CD4-positive, alpha-beta T cell (primary cell): ENCODE measurements around the gene TNRC18. TPM values are rescaled to one million over a fixed set of nuclear protein-coding genes. Genes with fewer than 3 reads are reported as not detected.

Experiments
- ATAC-seq: fragments of 200-7000 bp; cut with Tn5 transposase; one replicate; pipeline ENCODE4 v1.10.0; 2022; ENCODE audit warnings: mild to moderate bottlenecking; ENCODE audit not compliant: poor library complexity
- CTCF ChIA-PET: fragments of 350-600 bp; sonication (Branson Sonifier 250); formaldehyde crosslinking; loops from one replicate; lab custom pipeline; 2021; ENCODE audit warnings: antibody characterized with exemption, inconsistent platforms; lab: Charles Lee
- POLR2A ChIA-PET: fragments of 350-600 bp; sonication (Branson Sonifier 250); formaldehyde crosslinking; loops from one replicate; lab custom pipeline; 2021; ENCODE audit warnings: antibody characterized with exemption, inconsistent platforms; lab: Charles Lee
- DNase-seq, 14 experiments: peaks; one replicate each; pipeline ENCODE4 v3.0.0-alpha.2; 2013 to 2020; ENCODE audit warnings: mixed read lengths in 2 of 14
- H3K27ac ChIP-seq, 2 donors: one replicate each; pipeline versions ENCODE4 v1.5.1 to v1.7.0; 2013; ENCODE audit warnings: low read length in 2 of 2, low read depth in 1 of 2, mild to moderate bottlenecking in 1 of 2
- H3K27me3 ChIP-seq, 2 experiments: 1 replicate in 1 of 2; 2 replicates in 1 of 2; pipeline versions ENCODE4 v1.6.1 to v1.7.0; 2013; ENCODE audit warnings: low read length in 2 of 2, control low read depth in 1 of 2, mild to moderate bottlenecking in 1 of 2, moderate library complexity in 1 of 2; ENCODE audit not compliant: insufficient read depth in 2 of 2, control insufficient read depth in 1 of 2
- H3K36me3 ChIP-seq: one replicate; pipeline ENCODE4 v1.6.1; 2013; ENCODE audit warnings: low read length, control low read depth; ENCODE audit not compliant: insufficient read depth
- H3K4me1 ChIP-seq: one replicate; pipeline ENCODE4 v1.6.1; 2013; ENCODE audit warnings: low read length, control low read depth; ENCODE audit not compliant: insufficient read depth
- H3K4me3 ChIP-seq: one replicate; pipeline ENCODE4 v1.5.1; 2013; ENCODE audit warnings: mild to moderate bottlenecking, low read length, moderate library complexity
- H3K9me3 ChIP-seq, 2 experiments: 1 replicate in 1 of 2; 2 replicates in 1 of 2; pipeline versions ENCODE4 v1.6.1 to v1.7.0; 2013; ENCODE audit warnings: low read length in 2 of 2, mild to moderate bottlenecking in 2 of 2, control low read depth in 1 of 2, moderate library complexity in 1 of 2; ENCODE audit not compliant: control insufficient read depth in 1 of 2, insufficient read depth in 1 of 2
- H3K27ac Mint-ChIP-seq: one replicate; pipeline ENCODE4 v1.8.0; 2020; ENCODE audit warnings: mixed read lengths
- H3K27me3 Mint-ChIP-seq: one replicate; pipeline ENCODE4 v1.8.0; 2021; ENCODE audit warnings: mixed read lengths
- H3K36me3 Mint-ChIP-seq: one replicate; pipeline ENCODE4 v1.8.0; 2021; ENCODE audit warnings: low read depth, mixed read lengths
- H3K4me1 Mint-ChIP-seq: one replicate; pipeline ENCODE4 v1.8.0; 2021; ENCODE audit warnings: low read depth, mixed read lengths
- H3K4me3 Mint-ChIP-seq: one replicate; pipeline ENCODE4 v1.8.0; 2020; ENCODE audit warnings: mild to moderate bottlenecking, mixed read lengths
- H3K9me3 Mint-ChIP-seq: one replicate; pipeline ENCODE4 v1.8.0; 2020; ENCODE audit warnings: mixed read lengths
- intact Hi-C, 2 experiments: fragments of 100-400 bp; cut with DNase I in 1 of 2; cut with micrococcal nuclease in 1 of 2; formaldehyde crosslinking; loops; one replicate each; pipeline versions ENCODE4 v1.15.1 to v1.9.0; 2023 to 2025; cut with DNase I, micrococcal nuclease
- total RNA-seq, 174 experiments: library from RNA in 2 of 174; stranded (reverse) in 2 of 174; gene quantifications; one replicate each; pipeline ENCODE4 v1.2.3 and lab custom pipeline; 2021 to 2026
- TF ChIP-seq, protein P1 (sequence below): fragments of 200-600 bp; IDR thresholded peaks from one replicate; pipeline ENCODE4 v1.8.0; 2022; ENCODE audit warnings: antibody characterized with exemption, mild to moderate bottlenecking

TNRC18 gene
- total RNA-seq, 2 experiments from 2014 or later, result 69.9 TPM

DNA sequence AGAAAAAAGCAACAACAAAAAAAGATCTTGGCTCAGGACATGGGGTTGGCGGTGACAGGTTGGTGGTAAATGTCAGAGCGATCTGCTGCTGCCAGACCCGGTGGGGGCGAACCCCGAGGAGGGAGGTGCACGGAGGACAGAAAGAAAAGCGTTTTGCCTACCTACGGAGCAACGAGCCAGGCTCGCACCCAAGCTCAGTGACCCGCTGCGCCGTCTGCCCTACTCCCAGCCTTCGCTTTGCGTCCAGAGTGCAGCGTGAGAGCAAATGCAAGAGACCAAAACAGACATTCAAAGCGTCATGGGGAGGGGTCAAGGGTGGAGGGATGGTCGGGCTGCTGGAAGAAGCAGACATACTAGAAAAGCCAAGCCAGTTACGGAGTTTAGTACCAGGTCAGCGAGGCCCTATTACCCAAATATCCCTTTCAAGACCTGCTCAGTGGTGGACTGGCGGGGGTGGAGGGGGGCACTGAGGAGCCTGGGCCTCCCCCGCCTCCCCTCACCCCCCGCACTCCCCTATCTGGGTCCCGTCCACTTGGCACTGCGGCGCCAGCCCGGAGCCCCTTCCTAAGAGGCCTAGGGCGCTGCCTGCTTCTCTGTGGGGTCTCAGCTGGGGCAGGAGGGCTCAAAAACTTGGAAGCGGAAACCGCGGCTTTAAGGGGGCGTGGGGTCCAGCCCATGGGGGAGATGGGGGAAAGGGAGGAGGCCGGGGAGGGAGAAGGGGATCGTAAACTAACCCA, 74.0 kb downstream of the TNRC18 start:
- intact Hi-C loops, result no loop called here
- no peak overlapping the region for H3K4me3 ChIP-seq
- no peak overlapping the region for H3K27ac Mint-ChIP-seq
- H3K9me3 Mint-ChIP-seq, result no peaks in the 10 kb centered on the region
- TF ChIP-seq, protein P1, sequence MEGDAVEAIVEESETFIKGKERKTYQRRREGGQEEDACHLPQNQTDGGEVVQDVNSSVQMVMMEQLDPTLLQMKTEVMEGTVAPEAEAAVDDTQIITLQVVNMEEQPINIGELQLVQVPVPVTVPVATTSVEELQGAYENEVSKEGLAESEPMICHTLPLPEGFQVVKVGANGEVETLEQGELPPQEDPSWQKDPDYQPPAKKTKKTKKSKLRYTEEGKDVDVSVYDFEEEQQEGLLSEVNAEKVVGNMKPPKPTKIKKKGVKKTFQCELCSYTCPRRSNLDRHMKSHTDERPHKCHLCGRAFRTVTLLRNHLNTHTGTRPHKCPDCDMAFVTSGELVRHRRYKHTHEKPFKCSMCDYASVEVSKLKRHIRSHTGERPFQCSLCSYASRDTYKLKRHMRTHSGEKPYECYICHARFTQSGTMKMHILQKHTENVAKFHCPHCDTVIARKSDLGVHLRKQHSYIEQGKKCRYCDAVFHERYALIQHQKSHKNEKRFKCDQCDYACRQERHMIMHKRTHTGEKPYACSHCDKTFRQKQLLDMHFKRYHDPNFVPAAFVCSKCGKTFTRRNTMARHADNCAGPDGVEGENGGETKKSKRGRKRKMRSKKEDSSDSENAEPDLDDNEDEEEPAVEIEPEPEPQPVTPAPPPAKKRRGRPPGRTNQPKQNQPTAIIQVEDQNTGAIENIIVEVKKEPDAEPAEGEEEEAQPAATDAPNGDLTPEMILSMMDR, result no peak
- H3K4me3 Mint-ChIP-seq, result no peak overlapping the region
- peaks cover 5 to 16% of the 10 kb centered on the region in 2 experiments for H3K9me3 ChIP-seq
- CTCF ChIA-PET, result no interaction called here
- POLR2A ChIA-PET, result no interaction called here
- H3K36me3 ChIP-seq, result peaks cover 58% of the 10 kb centered on the region
- DNase-seq (no peak), ATAC-seq (no peak)
- H3K4me1 Mint-ChIP-seq, result peaks cover 5% of the 10 kb centered on the region
- H3K36me3 Mint-ChIP-seq, result peaks cover 66% of the 10 kb centered on the region
- no peak overlapping the region for H3K27ac ChIP-seq
- no peaks in the 10 kb centered on the region for H3K27me3 ChIP-seq
- peaks cover 2% of the 10 kb centered on the region for H3K4me1 ChIP-seq
- H3K27me3 Mint-ChIP-seq, result no peaks in the 10 kb centered on the region

- H3K36me3 Mint-ChIP-seq, result peaks cover 67% of the 10 kb centered on the region
- Histone ChIP-seq H3K9me3 (peaks cover 11 to 22% of the 10 kb centered on the region in 2 experiments), H3K27me3 (no peaks in the 10 kb centered on the region), H3K4me1 (no peaks in the 10 kb centered on the region), H3K36me3 (peaks cover 64% of the 10 kb centered on the region), H3K27ac (no peak overlapping the region), H3K4me3 (no peak overlapping the region)
- no peaks in the 10 kb centered on the region for H3K27me3 Mint-ChIP-seq
- H3K27ac Mint-ChIP-seq, result no peak overlapping the region
- DNase-seq, result no peak
- TF ChIP-seq, protein P1, result no peak
- no peak for ATAC-seq
- POLR2A ChIA-PET, result no interaction called here
- H3K4me1 Mint-ChIP-seq, result no peaks in the 10 kb centered on the region
- CTCF ChIA-PET, result no interaction called here
- no peaks in the 10 kb centered on the region for H3K9me3 Mint-ChIP-seq
- intact Hi-C loops, result no loop called here
- H3K4me3 Mint-ChIP-seq, result no peak overlapping the region
These were observed 74.6 kb downstream of the TNRC18 start for GRCh38 chr7:5349005-5349380.

- peaks cover 68% of the 10 kb centered on the region for H3K36me3 Mint-ChIP-seq
- TF ChIP-seq, protein P1, result no peak
- no peaks in the 10 kb centered on the region for H3K4me1 ChIP-seq
- CTCF ChIA-PET, result no interaction called here
- intact Hi-C loops, result no loop called here
- peaks cover 18 to 26% of the 10 kb centered on the region in 2 experiments for H3K9me3 ChIP-seq
- H3K27ac ChIP-seq, result no peak overlapping the region
- POLR2A ChIA-PET, result no interaction called here
- H3K9me3 Mint-ChIP-seq, result peaks cover 2% of the 10 kb centered on the region
- no peak overlapping the region for H3K4me3 Mint-ChIP-seq
- H3K27me3 ChIP-seq, result no peaks in the 10 kb centered on the region
- H3K27ac Mint-ChIP-seq, result no peak overlapping the region
- DNase-seq (no peak), ATAC-seq (no peak)
- H3K27me3 Mint-ChIP-seq, result no peaks in the 10 kb centered on the region
- no peak overlapping the region for H3K4me3 ChIP-seq
- H3K4me1 Mint-ChIP-seq, result no peaks in the 10 kb centered on the region
- H3K36me3 ChIP-seq, result peaks cover 65% of the 10 kb centered on the region
These were observed 75.3 kb downstream of the TNRC18 start for GRCh38 chr7:5348134-5349004.
